OCI-LY3 (cell line): ENCODE data around the gene CRCP.
"Not testable (repeated sequence)": the region's sequence is repeated elsewhere in the genome, so short reads cannot be mapped to it uniquely, and the experiment has no call there.

ENCODE experiments used
- H2AFZ ChIP-seq: fragments of 200-600, 300-600 bp; shearing (Covaris generic); 2 replicates; pipeline ENCODE4 v1.6.0; 2014; ENCODE audit warnings: antibody characterized with exemption, low read depth, low read length
- H3K27ac ChIP-seq: fragments of 200-600, 300-600 bp; sonication (generic); 2 replicates; pipeline ENCODE4 v1.5.1; 2014; ENCODE audit warnings: mild to moderate bottlenecking, low read length, moderate library complexity, mixed read lengths
- H3K27me3 ChIP-seq: fragments of 200-600, 300-600 bp; sonication (generic); 2 replicates; pipeline ENCODE4 v1.6.1; 2014; ENCODE audit warnings: low read depth, low read length, mixed read lengths
- H3K36me3 ChIP-seq: fragments of 200-600, 300-600 bp; sonication (generic); replicated peaks from 2 replicates; pipeline ENCODE3; 2014; ENCODE audit warnings: low read depth, low read length, mixed read lengths
- H3K4me1 ChIP-seq: fragments of 300-600, 200-600 bp; sonication (generic); 2 replicates; pipeline ENCODE4 v1.6.1; 2014; ENCODE audit warnings: low read length, mixed read lengths
- H3K4me2 ChIP-seq: fragments of 200-600, 300-600 bp; sonication (generic); 2 replicates; pipeline ENCODE4 v1.6.1; 2014; ENCODE audit warnings: low read length, mixed read lengths
- H3K4me3 ChIP-seq: fragments of 300-600, 200-600 bp; sonication (generic); 2 replicates; pipeline ENCODE4 v1.5.1; 2014; ENCODE audit warnings: antibody characterized with exemption, mild to moderate bottlenecking, low read length, moderate library complexity
- H3K79me2 ChIP-seq: fragments of 300-600, 200-600 bp; shearing (Covaris generic); 2 replicates; pipeline ENCODE4 v1.6.1; 2014; ENCODE audit warnings: mild to moderate bottlenecking, low read length, mixed read lengths
- H3K9ac ChIP-seq: fragments of 300-600, 200-600 bp; shearing (Covaris generic); 2 replicates; pipeline ENCODE4 v1.6.0; 2014; ENCODE audit warnings: mild to moderate bottlenecking, low read length, moderate library complexity
- H3K9me3 ChIP-seq: fragments of 200-600, 300-600 bp; shearing (Covaris generic); 2 replicates; pipeline ENCODE4 v1.6.1; 2014; ENCODE audit warnings: low read length, mixed read lengths; ENCODE audit not compliant: insufficient read depth
- H4K20me1 ChIP-seq: fragments of 200-600, 300-600 bp; sonication (generic); 2 replicates; pipeline ENCODE4 v1.6.1; 2016; ENCODE audit warnings: low read length, mixed read lengths; ENCODE audit not compliant: insufficient read depth
- CTCF ChIP-seq: fragments of 200-600, 300-600 bp; sonication (generic); IDR thresholded peaks from 2 replicates; pipeline ENCODE4 v1.5.1; 2014; ENCODE audit warnings: antibody characterized with exemption, low read length, low read depth
- EZH2phosphoT487 ChIP-seq: fragments of 200-600 bp; shearing (Covaris generic); IDR thresholded peaks from 2 replicates; pipeline ENCODE4 v1.6.1; 2018; ENCODE audit warnings: antibody characterized with exemption, mixed run types, low read depth

Gene CRCP

DNA sequence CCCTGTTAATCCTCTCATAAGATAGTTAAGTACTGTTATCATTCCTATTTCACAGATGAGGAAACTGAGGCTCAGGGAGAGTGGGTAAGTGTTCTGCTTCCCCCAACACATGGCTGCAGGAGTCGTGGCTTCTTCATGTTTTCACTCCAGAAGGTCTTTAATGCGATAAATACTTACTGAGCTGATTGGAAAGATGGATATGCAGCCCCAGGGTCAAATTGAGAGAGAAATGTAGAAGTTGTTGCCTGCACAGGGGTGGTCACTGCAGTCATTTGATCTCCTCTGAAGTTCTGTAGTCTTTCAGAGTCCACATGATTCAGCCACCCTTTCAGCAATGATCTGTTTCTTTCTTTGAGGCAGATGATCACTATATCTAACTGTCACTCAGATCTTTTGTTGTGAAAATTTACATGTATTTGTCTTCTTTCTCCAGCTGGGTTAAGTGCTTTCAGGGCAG lies 29.3 kb downstream of the CRCP start:
- Histone ChIP-seq H3K9ac (no peak overlapping the region), H3K36me3 (peaks cover 46% of the 10 kb centered on the region)

GRCh38 chr7:66145400-66146104 lies 30.9 kb downstream of the CRCP start:
- H3K36me3 ChIP-seq, result peaks cover 41% of the 10 kb centered on the region

More for the DNA sequence above, 29.3 kb downstream of the CRCP start:
- Histone ChIP-seq H3K4me3 (no peak overlapping the region), H4K20me1 (no peaks in the 10 kb centered on the region), H3K27me3 (no peaks in the 10 kb centered on the region), H3K4me1 (no peaks in the 10 kb centered on the region), H3K4me2 (no peak overlapping the region), H3K79me2 (peaks cover 38% of the 10 kb centered on the region), H3K27ac (no peak overlapping the region), H2AFZ (no peak overlapping the region), H3K9me3 (no peaks in the 10 kb centered on the region)
- TF ChIP-seq CTCF (no peak), EZH2phosphoT487 (no peak)

GRCh38 chr7:66146701-66147100 lies 32.1 kb downstream of the CRCP start:
- Histone ChIP-seq H3K79me2 (peaks cover 31% of the 10 kb centered on the region), H3K36me3 (peaks cover 46% of the 10 kb centered on the region), H3K4me1 (no peaks in the 10 kb centered on the region), H2AFZ (no peak overlapping the region), H3K27me3 (no peaks in the 10 kb centered on the region), H3K4me2 (no peak overlapping the region), H4K20me1 (no peaks in the 10 kb centered on the region), H3K9ac (no peak overlapping the region), H3K27ac (no peak overlapping the region), H3K9me3 (no peaks in the 10 kb centered on the region), H3K4me3 (no peak overlapping the region)
- no peak for TF ChIP-seq EZH2phosphoT487
- TF ChIP-seq CTCF, result no peak

More at GRCh38 chr7:66145400-66146104, 30.9 kb downstream of the CRCP start:
- no peak overlapping the region for H3K4me3 ChIP-seq
- no peak overlapping the region for H3K27ac ChIP-seq
- H3K9me3 ChIP-seq, result no peaks in the 10 kb centered on the region
- no peak overlapping the region for H2AFZ ChIP-seq
- no peak overlapping the region for H3K9ac ChIP-seq
- H3K4me2 ChIP-seq, result no peak overlapping the region
- no peak for TF ChIP-seq EZH2phosphoT487
- no peaks in the 10 kb centered on the region for H3K27me3 ChIP-seq
- peaks cover 33% of the 10 kb centered on the region for H3K79me2 ChIP-seq
- no peaks in the 10 kb centered on the region for H4K20me1 ChIP-seq
- H3K4me1 ChIP-seq, result no peaks in the 10 kb centered on the region

GRCh38 chr7:66147657-66148056 lies 33.0 kb downstream of the CRCP start:
- H4K20me1 ChIP-seq, H3K9me3 ChIP-seq, H3K27me3 ChIP-seq, H3K4me1 ChIP-seq, H3K4me2 ChIP-seq, H3K4me3 ChIP-seq, H3K9ac ChIP-seq, H2AFZ ChIP-seq, H3K27ac ChIP-seq: not testable (repeated sequence)
- Histone ChIP-seq H3K79me2 (peaks cover 24% of the 10 kb centered on the region), H3K36me3 (peaks cover 49% of the 10 kb centered on the region)

DNA sequence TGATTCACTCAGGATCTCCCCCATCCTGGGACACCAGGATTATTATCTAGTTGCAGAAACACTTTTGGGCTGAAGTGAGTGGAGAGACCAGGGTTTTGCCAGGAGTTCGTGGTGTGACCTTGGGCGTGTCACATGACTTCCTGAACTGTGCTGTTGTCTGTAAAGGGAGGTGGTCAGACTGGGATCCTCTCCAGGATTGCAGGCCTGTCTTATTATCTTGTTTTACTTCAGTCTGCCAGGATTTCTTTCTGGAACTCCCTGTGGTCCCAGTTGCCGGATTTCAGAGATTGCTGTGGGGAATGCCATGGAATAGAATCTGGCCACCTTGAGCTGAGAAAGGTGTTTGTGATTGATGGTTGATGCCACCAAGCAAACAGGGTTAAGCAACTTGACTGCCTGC lies 35.8 kb downstream of the CRCP start:
- no peak overlapping the region for H3K4me3 ChIP-seq
- no peaks in the 10 kb centered on the region for H3K27me3 ChIP-seq
- H3K9ac ChIP-seq, result no peak overlapping the region
- no peak overlapping the region for H3K4me2 ChIP-seq
- no peaks in the 10 kb centered on the region for H4K20me1 ChIP-seq
- H3K9me3 ChIP-seq, result no peaks in the 10 kb centered on the region
- no peak overlapping the region for H3K27ac ChIP-seq
- TF ChIP-seq EZH2phosphoT487 (no peak), CTCF (no peak)
- no peak overlapping the region for H2AFZ ChIP-seq
- no peaks in the 10 kb centered on the region for H3K4me1 ChIP-seq
- H3K36me3 ChIP-seq, result peaks cover 44% of the 10 kb centered on the region
- peaks cover 19% of the 10 kb centered on the region for H3K79me2 ChIP-seq
